ENCODE measurements around the gene CYBB.

Gene CYBB

DNA sequence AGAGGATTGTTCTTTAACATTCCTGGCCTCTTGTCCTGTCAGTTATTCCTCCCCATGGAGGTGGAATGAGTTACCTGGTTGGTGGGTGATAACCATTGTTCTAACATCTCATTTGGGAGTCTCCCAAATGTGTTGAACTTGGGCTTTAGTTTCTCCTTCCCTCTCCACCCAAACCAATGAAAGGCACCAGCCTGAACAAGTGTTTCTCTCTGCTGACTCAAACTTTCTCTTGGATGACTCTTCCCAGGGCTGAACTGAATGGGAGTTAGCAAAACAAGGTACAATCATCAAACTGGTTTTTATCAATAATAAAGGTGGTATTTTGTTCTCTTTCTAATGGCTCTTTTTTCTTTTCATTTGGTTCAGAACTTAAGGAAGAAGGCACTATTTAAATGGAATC is 64.8 kb downstream of the CYBB start:
- no peak for DNase-seq (ENCODE audit: low read depth in 2 of 2)

DNA sequence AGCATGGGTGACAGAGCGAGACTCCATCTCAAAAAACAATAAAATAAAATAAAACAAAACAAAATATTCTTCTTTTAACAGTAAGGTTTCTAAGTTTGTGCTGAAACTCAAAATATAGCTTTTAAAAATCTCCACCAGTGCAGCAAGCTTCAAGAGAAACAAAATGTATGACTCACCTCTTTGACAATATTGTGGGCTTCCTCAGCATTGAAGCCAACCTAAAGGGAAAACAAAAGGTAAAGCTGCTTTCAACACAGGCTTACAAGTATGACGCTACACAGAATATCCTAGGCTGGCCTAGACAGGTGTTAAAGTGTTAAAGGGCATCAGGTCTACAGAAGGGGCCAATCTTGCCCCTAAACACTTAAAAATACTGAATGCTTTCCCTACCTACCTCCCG is 66.3 kb downstream of the CYBB start:
- no peak for DNase-seq (ENCODE audit: low read depth in 2 of 2)

DNA sequence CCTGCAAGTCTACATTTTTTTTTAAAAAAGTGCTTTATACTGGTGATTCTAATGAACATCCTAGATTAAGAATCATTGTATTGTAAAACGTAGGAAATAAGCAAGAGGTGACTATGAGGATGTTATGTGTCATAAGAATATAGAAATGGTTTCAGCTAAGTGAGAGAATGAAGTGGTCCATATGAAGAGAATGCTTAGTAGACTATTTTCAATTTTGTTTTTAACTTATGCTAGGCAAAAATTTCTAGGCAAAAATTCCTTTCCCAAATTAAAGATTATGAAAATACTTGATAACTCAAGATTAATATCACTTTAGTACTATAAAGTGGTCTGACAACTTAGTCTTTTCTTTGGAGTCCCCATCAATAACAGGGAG is 66.7 kb downstream of the CYBB start:
- DNase-seq (ENCODE audit: low read depth in 2 of 2) = no peak

DNA sequence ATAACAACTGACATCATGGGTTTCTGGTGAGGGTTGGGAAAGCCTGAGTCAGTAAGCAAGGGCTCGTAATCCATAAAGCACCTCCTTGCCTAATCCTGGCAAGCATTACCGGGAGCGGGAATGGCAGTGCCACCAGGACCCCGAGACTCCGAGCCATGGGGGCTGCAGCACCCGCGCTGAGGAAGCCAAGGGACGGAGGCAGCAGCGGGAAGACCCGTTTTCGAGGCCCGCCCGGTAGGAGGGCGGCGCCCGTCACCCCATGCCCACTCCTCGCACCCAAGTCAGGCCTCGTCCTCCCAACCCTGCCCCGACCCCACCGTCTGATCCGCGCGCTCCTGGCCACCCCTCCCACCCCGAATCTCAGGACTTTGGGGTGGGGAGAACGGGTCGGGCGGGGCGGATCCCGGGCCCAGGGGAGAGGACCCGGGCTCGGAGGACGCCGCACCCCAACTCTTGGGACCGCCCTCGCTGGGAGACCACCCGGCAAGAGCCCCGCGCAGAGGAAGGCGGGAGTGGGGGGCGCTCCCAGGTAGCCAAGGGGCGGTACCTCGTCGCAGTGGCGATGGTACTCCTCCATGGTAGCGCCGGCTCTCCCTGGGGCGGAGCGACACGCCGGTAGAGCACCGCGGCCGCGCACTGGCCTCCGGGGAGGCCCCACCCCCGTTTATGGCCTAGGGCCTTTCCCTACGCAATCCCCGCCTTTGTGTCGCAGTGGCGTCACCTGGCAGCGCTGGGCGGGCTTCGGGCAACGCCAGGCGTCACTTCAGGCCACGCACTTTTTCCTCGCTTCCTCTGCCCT is 67.3 kb downstream of the CYBB start, which contains the start of gene DYNLT3:
DYNLT3 (minus strand) TSS at position 638 of the 799 bp plus-strand sequence; CDS start at position 577, 61 bp downstream.
- peak; percentile 61 to 72 for DNase-seq (ENCODE audit: low read depth in 2 of 2)

DNA sequence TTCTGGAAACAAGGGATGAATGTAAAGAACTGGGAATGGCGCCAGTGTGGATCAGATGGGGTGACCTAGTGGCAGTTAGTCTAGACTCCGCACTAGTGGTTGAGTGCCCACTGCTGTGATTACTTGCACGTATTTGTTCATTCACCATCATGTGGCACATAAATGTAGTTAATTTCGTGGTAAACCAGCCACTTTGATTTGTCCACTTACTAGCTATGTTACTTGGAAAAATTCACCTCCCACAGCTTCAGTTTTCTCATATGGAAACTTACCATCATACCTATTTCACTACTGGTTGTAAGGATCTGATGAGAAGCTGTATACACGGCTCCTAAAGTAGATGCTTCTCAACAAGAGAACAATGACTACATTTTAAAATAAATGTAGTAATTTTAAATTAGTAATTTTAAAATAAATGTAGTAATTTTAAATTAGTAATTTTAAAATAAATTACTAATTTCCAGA is 67.9 kb downstream of the CYBB start:
- no peak for DNase-seq (ENCODE audit: low read depth in 2 of 2)

DNA sequence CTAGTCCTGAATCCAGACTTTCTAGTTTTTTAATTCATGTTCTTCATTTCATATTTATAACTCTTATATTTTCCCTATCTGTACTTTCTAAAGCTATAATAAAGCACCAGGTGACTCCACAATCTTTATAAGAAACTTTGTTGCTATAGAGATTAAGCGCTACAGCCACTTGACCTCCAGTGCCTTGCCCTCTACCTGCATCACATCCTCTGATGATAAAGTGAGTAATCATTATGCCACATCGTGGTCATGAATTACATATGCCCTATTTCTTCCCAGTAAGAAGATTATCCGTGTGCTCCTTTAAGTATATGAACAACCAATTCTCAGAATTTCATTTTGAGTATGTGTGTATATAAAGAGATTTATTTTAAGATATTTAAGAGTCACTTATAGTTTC is 74.3 kb downstream of the CYBB start:
- DNase-seq (ENCODE audit: low read depth in 2 of 2) = no peak

DNA sequence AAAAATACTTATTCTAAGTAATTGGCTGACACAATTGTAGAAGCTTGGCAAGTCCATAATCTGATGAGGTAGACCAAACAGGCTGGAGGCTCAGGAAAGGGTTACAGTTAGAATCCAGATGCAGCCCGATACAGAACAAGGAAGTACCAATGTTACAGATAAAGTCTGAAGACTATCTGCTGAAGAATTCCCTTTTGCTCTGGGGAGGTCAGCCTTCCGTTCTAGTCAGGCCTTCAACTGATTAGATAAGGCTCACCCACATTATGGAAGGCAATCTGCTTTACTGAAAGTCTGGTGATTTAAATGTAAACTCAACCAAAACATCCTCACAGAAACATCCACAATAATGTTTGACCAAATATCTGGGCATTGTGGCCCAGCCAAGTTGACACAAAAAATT is 74.9 kb downstream of the CYBB start:
- no peak for DNase-seq (ENCODE audit: low read depth in 2 of 2)

DNA sequence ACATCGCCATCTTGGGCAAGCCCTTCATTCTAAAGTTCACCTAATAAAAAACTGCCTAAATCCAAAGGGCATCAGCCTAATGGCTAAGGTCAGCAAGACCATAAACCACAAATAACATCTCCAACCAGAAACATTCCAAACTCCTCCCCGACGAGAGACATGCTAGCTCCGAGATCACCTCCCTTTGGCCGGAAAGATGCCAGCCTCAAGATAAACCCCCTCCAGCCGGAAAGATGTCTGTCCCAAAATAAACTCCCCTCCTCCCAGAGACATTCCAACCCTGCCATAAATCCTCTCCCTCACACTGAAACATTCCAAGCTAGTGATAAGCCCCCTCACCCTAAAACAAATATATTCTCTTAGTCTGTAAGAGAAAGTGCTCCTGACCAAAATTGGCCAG is 80.9 kb downstream of the CYBB start:
- no peak for DNase-seq (ENCODE audit: low read depth in 2 of 2)

DNA sequence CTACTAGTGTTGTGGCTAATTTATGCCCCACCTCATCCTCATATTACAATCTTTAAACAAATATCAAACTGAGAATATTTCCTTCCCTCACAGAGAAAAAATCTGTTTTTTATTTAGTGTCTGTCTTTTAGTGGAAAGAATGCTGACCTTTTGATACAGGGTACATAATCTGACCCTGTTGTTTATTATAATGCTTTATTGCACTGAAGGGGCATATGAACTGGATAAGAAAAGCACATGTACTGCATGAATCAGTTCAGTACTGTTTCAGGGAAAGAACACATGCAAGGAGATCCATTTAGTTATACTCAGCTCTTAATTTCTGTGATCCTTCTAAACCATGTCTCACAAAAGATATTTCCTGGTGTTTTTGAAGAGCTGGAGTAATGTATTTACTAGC is 83.0 kb downstream of the CYBB start:
- DNase-seq (ENCODE audit: low read depth in 2 of 2) = no peak

Data from stimulated activated CD8-positive, alpha-beta memory T cell treated with anti-CD3 and anti-CD28 coated beads, Interleukin-15, amount 100 ng/mL, for 48 hours (primary cell).